ENCODE data around the gene CLIC4. TPM values are rescaled to one million over a fixed set of nuclear protein-coding genes. Genes with fewer than 3 reads are reported as not detected.

Gene CLIC4
- total RNA-seq, 1 experiment from 2014 or later = 62.7 TPM

DNA sequence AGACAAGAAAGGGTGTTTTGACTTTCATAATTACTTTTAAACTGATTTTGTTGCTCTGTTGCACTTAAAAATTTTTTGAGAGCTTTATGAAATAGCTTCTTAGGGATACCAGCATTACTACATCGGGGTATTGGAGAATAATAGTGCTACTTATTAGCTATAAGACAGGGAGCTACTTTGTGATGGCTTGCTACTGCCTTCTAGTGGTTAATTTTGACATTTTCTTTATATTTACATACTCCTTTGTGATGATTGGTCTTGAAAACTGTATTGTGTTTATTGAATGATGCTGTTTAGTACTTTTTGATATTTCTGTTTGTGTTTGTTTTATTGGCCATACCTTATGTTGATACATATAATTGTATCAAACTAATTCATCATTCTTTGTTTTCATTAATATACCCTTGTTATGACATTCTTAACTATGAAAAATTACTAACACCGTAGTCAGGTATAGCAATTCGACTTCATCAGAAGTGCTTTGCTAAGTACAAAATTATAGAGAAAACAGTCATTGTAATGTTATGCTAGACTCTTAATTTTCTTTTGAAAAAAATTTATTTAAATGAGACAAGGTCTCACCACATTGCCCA is 85.5 kb downstream of the CLIC4 start:
- no peaks in the 10 kb centered on the region for H3K4me1 Mint-ChIP-seq (ENCODE audit: low read depth, unreplicated experiment)
- H3K9me3 Mint-ChIP-seq (ENCODE audit: low read depth, unreplicated experiment) = no peaks in the 10 kb centered on the region
- H3K36me3 Mint-ChIP-seq (ENCODE audit: insufficient read depth, unreplicated experiment) = no peaks in the 10 kb centered on the region
- intact Hi-C loops (cut with micrococcal nuclease; ENCODE audit: unreplicated experiment) = loop anchor here (2.0 to 5.0 kb wide), 2 partner anchors 83 to 142 kb away; partner anchors contain the start of gene CLIC4
- no peaks in the 10 kb centered on the region for H3K27me3 Mint-ChIP-seq (ENCODE audit: unreplicated experiment)
- DNase-seq = no peak
- BruUV-seq (replicated peaks) = no TSS peak
- CTCF ChIA-PET = interaction anchor here (0.5 to 2.4 kb wide), 8 partner anchors 10 to 155 kb away, joined by 3 to 60 read pairs (median 5); partner anchors contain the start of gene CLIC4
- no peak overlapping the region for H3K4me3 Mint-ChIP-seq (ENCODE audit: low read depth, unreplicated experiment)
- no peak overlapping the region for H3K27ac Mint-ChIP-seq (ENCODE audit: unreplicated experiment)
- TF ChIP-seq, protein P1, sequence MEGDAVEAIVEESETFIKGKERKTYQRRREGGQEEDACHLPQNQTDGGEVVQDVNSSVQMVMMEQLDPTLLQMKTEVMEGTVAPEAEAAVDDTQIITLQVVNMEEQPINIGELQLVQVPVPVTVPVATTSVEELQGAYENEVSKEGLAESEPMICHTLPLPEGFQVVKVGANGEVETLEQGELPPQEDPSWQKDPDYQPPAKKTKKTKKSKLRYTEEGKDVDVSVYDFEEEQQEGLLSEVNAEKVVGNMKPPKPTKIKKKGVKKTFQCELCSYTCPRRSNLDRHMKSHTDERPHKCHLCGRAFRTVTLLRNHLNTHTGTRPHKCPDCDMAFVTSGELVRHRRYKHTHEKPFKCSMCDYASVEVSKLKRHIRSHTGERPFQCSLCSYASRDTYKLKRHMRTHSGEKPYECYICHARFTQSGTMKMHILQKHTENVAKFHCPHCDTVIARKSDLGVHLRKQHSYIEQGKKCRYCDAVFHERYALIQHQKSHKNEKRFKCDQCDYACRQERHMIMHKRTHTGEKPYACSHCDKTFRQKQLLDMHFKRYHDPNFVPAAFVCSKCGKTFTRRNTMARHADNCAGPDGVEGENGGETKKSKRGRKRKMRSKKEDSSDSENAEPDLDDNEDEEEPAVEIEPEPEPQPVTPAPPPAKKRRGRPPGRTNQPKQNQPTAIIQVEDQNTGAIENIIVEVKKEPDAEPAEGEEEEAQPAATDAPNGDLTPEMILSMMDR (IDR thresholded peaks at IDR 0.05; ENCODE audit: unreplicated experiment) = peak; percentile 54

DNA sequence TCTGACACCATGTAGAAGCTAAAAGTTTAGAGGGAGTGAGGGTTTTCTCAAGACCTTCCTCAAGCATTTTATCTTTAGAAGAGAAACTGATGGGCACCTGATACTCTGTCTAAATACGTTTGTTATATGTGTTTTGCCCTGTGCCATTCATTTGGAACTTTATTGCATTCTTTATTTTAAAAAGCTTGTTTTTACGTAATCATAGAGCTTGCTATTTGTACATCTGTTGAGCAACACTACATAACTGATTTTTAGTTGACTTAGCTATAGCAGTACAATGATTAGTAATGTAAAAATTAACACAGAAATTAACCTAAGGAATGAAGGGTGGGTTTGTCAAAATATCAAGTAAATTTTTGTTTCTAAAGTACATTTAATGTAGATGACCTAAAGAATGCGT is 96.3 kb downstream of the CLIC4 start:
- Mint-ChIP-seq H3K4me1 (ENCODE audit: low read depth, unreplicated experiment) (no peaks in the 10 kb centered on the region), H3K9me3 (ENCODE audit: low read depth, unreplicated experiment) (no peaks in the 10 kb centered on the region), H3K36me3 (ENCODE audit: insufficient read depth, unreplicated experiment) (peaks cover 10% of the 10 kb centered on the region), H3K4me3 (ENCODE audit: low read depth, unreplicated experiment) (no peak overlapping the region), H3K27ac (ENCODE audit: unreplicated experiment) (no peak overlapping the region), H3K27me3 (ENCODE audit: unreplicated experiment) (no peaks in the 10 kb centered on the region)
- intact Hi-C loops (cut with micrococcal nuclease; ENCODE audit: unreplicated experiment) = no loop called here
- CTCF ChIA-PET = no interaction called here
- TF ChIP-seq, protein P1 (IDR thresholded peaks at IDR 0.05; ENCODE audit: unreplicated experiment) = no peak
- DNase-seq = no peak
- BruUV-seq (replicated peaks) = no TSS peak

DNA sequence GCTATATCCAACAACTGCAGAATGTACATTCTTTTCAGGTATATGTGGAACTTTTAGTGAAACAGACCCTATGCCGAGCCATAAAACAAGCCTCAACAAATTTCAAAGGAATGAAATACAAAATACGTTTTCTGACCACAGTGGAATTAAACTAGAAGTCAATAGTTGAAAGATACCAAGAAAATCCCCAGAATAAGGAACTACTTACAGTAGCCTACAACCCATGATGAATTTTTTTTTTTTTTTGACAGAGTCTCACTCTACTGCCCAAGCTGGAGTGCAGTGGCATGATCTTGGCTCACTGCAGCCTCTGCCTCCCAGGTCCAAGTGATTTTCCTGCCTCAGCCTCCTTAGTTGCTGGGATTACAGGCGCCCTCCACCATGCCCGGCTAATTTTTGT is 101.4 kb downstream of the CLIC4 start:
- TF ChIP-seq, protein P1 (IDR thresholded peaks at IDR 0.05; ENCODE audit: unreplicated experiment) = no peak
- Mint-ChIP-seq H3K4me3 (ENCODE audit: low read depth, unreplicated experiment) (no peak overlapping the region), H3K4me1 (ENCODE audit: low read depth, unreplicated experiment) (no peaks in the 10 kb centered on the region), H3K27ac (ENCODE audit: unreplicated experiment) (no peak overlapping the region), H3K27me3 (ENCODE audit: unreplicated experiment) (no peaks in the 10 kb centered on the region), H3K36me3 (ENCODE audit: insufficient read depth, unreplicated experiment) (peaks cover 21% of the 10 kb centered on the region), H3K9me3 (ENCODE audit: low read depth, unreplicated experiment) (no peaks in the 10 kb centered on the region)
- no TSS peak for BruUV-seq (replicated peaks)
- no peak for DNase-seq
- CTCF ChIA-PET = no interaction called here
- intact Hi-C loops (cut with micrococcal nuclease; ENCODE audit: unreplicated experiment) = loop anchor here (5.0 kb wide), 1 partner anchor 361 kb away; no protein-coding TSS in a partner anchor

DNA sequence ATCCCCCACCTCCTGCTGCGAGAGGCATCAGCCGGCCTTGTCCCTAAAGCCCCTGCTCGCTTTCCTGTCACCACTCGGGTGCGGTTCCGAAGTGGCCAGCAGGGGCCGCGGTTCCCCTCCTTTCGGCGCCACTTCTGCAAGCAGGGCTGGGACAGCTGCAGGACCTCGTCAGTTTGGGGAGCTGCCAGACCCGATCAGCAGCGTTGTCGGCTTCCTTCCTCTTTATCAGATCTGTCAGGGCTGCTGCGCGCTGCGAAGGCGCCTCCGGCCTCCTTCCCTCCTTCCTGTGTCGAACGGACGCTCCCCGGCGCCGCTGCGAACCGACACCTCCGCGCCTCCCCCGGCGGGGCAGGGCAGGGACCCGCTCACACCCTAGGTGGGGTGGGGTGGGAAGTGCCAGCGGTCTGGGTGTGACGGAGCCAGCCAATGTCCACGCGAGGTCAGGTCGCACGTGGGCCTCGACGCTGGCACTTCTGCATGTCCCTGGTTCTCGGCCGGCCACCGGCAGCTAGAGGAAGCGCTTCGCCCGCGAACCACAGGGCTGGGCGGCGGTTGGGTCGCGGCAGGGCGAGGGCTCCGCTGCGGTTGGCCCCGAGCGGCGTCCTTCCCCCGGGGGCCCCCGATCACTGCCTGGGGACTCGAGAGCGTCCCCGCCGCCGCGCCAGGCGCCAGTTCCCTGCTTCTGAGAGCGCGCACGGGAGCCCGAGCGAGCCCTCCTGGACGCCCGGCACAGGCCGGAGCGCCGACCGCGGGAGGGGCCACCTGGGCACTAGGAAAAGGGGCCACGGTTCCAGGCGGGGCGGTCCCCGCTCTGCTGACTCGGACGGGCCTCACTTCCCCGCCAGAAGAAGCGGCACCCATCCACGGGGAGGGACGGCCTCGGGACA is 103.0 kb downstream of the CLIC4 start:
- TF ChIP-seq, protein P1 (IDR thresholded peaks at IDR 0.05; ENCODE audit: unreplicated experiment) = peak; percentile 66
- Mint-ChIP-seq H3K4me1 (ENCODE audit: low read depth, unreplicated experiment) (no peaks in the 10 kb centered on the region), H3K27ac (ENCODE audit: unreplicated experiment) (no peak overlapping the region), H3K27me3 (ENCODE audit: unreplicated experiment) (no peaks in the 10 kb centered on the region), H3K36me3 (ENCODE audit: insufficient read depth, unreplicated experiment) (peaks cover 21% of the 10 kb centered on the region), H3K4me3 (ENCODE audit: low read depth, unreplicated experiment) (peak overlapping the region; percentile 66), H3K9me3 (ENCODE audit: low read depth, unreplicated experiment) (no peaks in the 10 kb centered on the region)
- intact Hi-C loops (cut with micrococcal nuclease; ENCODE audit: unreplicated experiment) = loop anchor here (5.0 kb wide), 1 partner anchor 359 kb away; no protein-coding TSS in a partner anchor
- CTCF ChIA-PET = interaction anchor here (0.8 to 1.0 kb wide), 6 partner anchors 12 to 361 kb away, joined by 3 to 7 read pairs (median 3); no protein-coding TSS in a partner anchor
- BruUV-seq (replicated peaks) = no TSS peak
- peak; percentile 89 for DNase-seq

Measured in Calu3 (cell line).